Measurements from ENCODE around the gene EFNA4. TPM values are rescaled to one million over a fixed set of nuclear protein-coding genes. Genes with fewer than 3 reads are reported as not detected.

EFNA4 gene
- total and polyA plus RNA-seq, 5 donors from 2014 or later = 2.5 to 6.1 (median 4.4) TPM

- Histone ChIP-seq H3K9me3 (ENCODE audit: control insufficient read depth in 2 of 2, low read length in 2 of 2) (no peaks in the 10 kb centered on the region), H3K4me1 (ENCODE audit: control insufficient read depth, insufficient read depth, low read length, poor library complexity, severe bottlenecking) (peaks cover 25% of the 10 kb centered on the region), H3K27ac (ENCODE audit: insufficient read depth, low read length, poor library complexity, severe bottlenecking) (peak within 1 kb of the TSS; percentile 72), H3K4me3 (ENCODE audit: low read depth, low read length) (peak within 1 kb of the TSS; percentile 51), H3K27me3 (ENCODE audit: control insufficient read depth, insufficient read depth, low read length) (no peaks in the 10 kb centered on the region), H3K36me3 (ENCODE audit: control insufficient read depth, insufficient read depth, low read length) (no peaks in the 10 kb centered on the region)
- Mint-ChIP-seq H3K4me3 (peak within 1 kb of the TSS; percentile 86 to 94 (median 88)), H3K9me3 (no peaks in the 10 kb centered on the region), H3K4me1 (peaks cover 0 to 28% (median 16%) of the 10 kb centered on the region in 4 donors), H3K36me3 (no peaks in the 10 kb centered on the region), H3K27me3 (no peaks in the 10 kb centered on the region), H3K27ac (peak within 1 kb of the TSS; percentile 85 to 90 (median 86))
- ATAC-seq (ENCODE audit: low read depth in 2 of 2) (peak; percentile 75 to 82), DNase-seq (peak; percentile 76 to 78 (median 78))
Observed at GRCh38 chr1:155050560-155051341, 12.8 kb upstream of the EFNA4 start, which contains the start of gene ADAM15. ADAM15 (plus strand) TSS chr1:155051316; CDS start chr1:155051387, 71 bp downstream.

GRCh38 chr1:155051342-155051776 is 12.2 kb upstream of the EFNA4 start:
- Histone ChIP-seq H3K27me3 (ENCODE audit: control insufficient read depth, insufficient read depth, low read length) (no peaks in the 10 kb centered on the region), H3K4me1 (ENCODE audit: control insufficient read depth, insufficient read depth, low read length, poor library complexity, severe bottlenecking) (peaks cover 25% of the 10 kb centered on the region), H3K27ac (ENCODE audit: insufficient read depth, low read length, poor library complexity, severe bottlenecking) (peak overlapping the region; percentile 61), H3K36me3 (ENCODE audit: control insufficient read depth, insufficient read depth, low read length) (peaks cover 4% of the 10 kb centered on the region), H3K9me3 (ENCODE audit: control insufficient read depth in 2 of 2, low read length in 2 of 2) (no peaks in the 10 kb centered on the region), H3K4me3 (ENCODE audit: low read depth, low read length) (peak overlapping the region; percentile 51)
- Mint-ChIP-seq H3K27me3 (no peaks in the 10 kb centered on the region), H3K4me3 (peak overlapping the region; percentile 82 to 94 (median 88)), H3K27ac (peak overlapping the region in 1 of 3 donors; percentile 62), H3K4me1 (peaks cover 0 to 28% (median 16%) of the 10 kb centered on the region in 4 donors), H3K9me3 (no peaks in the 10 kb centered on the region), H3K36me3 (no peaks in the 10 kb centered on the region)
- ATAC-seq (ENCODE audit: low read depth in 2 of 2) (peak in 1 of 2 donors; percentile 5), DNase-seq (no peak)

GRCh38 chr1:155051777-155052398 is 11.7 kb upstream of the EFNA4 start:
- DNase-seq (peak; percentile 34 to 63 (median 36)), ATAC-seq (ENCODE audit: low read depth in 2 of 2) (peak; percentile 23 to 24)
- peaks cover 25% of the 10 kb centered on the region for H3K4me1 ChIP-seq (ENCODE audit: control insufficient read depth, insufficient read depth, low read length, poor library complexity, severe bottlenecking)
- peak overlapping the region; percentile 51 for H3K4me3 ChIP-seq (ENCODE audit: low read depth, low read length)
- peak overlapping the region; percentile 82 to 94 (median 88) for H3K4me3 Mint-ChIP-seq
- no peaks in the 10 kb centered on the region for H3K27me3 Mint-ChIP-seq
- no peaks in the 10 kb centered on the region for H3K36me3 Mint-ChIP-seq
- H3K27me3 ChIP-seq (ENCODE audit: control insufficient read depth, insufficient read depth, low read length) = no peaks in the 10 kb centered on the region
- peaks cover 5% of the 10 kb centered on the region for H3K36me3 ChIP-seq (ENCODE audit: control insufficient read depth, insufficient read depth, low read length)
- H3K27ac Mint-ChIP-seq = peak overlapping the region in 2 of 3 donors; percentile 62 to 90
- no peaks in the 10 kb centered on the region for H3K9me3 Mint-ChIP-seq
- peaks cover 0 to 28% (median 16%) of the 10 kb centered on the region in 4 donors for H3K4me1 Mint-ChIP-seq
- H3K9me3 ChIP-seq (ENCODE audit: control insufficient read depth in 2 of 2, low read length in 2 of 2) = no peaks in the 10 kb centered on the region
- H3K27ac ChIP-seq (ENCODE audit: insufficient read depth, low read length, poor library complexity, severe bottlenecking) = no peak overlapping the region

GRCh38 chr1:155052439-155053395 is 10.8 kb upstream of the EFNA4 start:
- Histone ChIP-seq H3K4me3 (ENCODE audit: low read depth, low read length) (peak overlapping the region; percentile 51), H3K27me3 (ENCODE audit: control insufficient read depth, insufficient read depth, low read length) (no peaks in the 10 kb centered on the region), H3K4me1 (ENCODE audit: control insufficient read depth, insufficient read depth, low read length, poor library complexity, severe bottlenecking) (peaks cover 25% of the 10 kb centered on the region), H3K27ac (ENCODE audit: insufficient read depth, low read length, poor library complexity, severe bottlenecking) (peak overlapping the region; percentile 39), H3K36me3 (ENCODE audit: control insufficient read depth, insufficient read depth, low read length) (peaks cover 5% of the 10 kb centered on the region), H3K9me3 (ENCODE audit: control insufficient read depth in 2 of 2, low read length in 2 of 2) (no peaks in the 10 kb centered on the region)
- peak overlapping the region; percentile 82 to 94 (median 88) for H3K4me3 Mint-ChIP-seq
- H3K9me3 Mint-ChIP-seq = no peaks in the 10 kb centered on the region
- DNase-seq = peak in 1 of 3 donors; percentile 47
- ATAC-seq (ENCODE audit: low read depth in 2 of 2) = no peak
- peak overlapping the region in 2 of 3 donors; percentile 62 to 90 for H3K27ac Mint-ChIP-seq
- peaks cover 0 to 28% (median 16%) of the 10 kb centered on the region in 4 donors for H3K4me1 Mint-ChIP-seq
- H3K27me3 Mint-ChIP-seq = no peaks in the 10 kb centered on the region
- peaks cover 3% of the 10 kb centered on the region for H3K36me3 Mint-ChIP-seq

- no peak for ATAC-seq (ENCODE audit: low read depth in 2 of 2)
- Histone ChIP-seq H3K4me1 (ENCODE audit: control insufficient read depth, insufficient read depth, low read length, poor library complexity, severe bottlenecking) (peaks cover 25% of the 10 kb centered on the region), H3K27me3 (ENCODE audit: control insufficient read depth, insufficient read depth, low read length) (no peaks in the 10 kb centered on the region), H3K27ac (ENCODE audit: insufficient read depth, low read length, poor library complexity, severe bottlenecking) (peak overlapping the region; percentile 39), H3K36me3 (ENCODE audit: control insufficient read depth, insufficient read depth, low read length) (peaks cover 5% of the 10 kb centered on the region), H3K9me3 (ENCODE audit: control insufficient read depth in 2 of 2, low read length in 2 of 2) (no peaks in the 10 kb centered on the region), H3K4me3 (ENCODE audit: low read depth, low read length) (peak overlapping the region; percentile 44)
- no peaks in the 10 kb centered on the region for H3K27me3 Mint-ChIP-seq
- no peak for DNase-seq
- H3K4me3 Mint-ChIP-seq = peak overlapping the region; percentile 43 to 88 (median 66)
- H3K36me3 Mint-ChIP-seq = peaks cover 5% of the 10 kb centered on the region
- H3K27ac Mint-ChIP-seq = peak overlapping the region in 1 of 3 donors; percentile 90
- H3K4me1 Mint-ChIP-seq = peaks cover 0 to 26% (median 16%) of the 10 kb centered on the region in 4 donors
- H3K9me3 Mint-ChIP-seq = no peaks in the 10 kb centered on the region
Observed at GRCh38 chr1:155053531-155054105, 9.9 kb upstream of the EFNA4 start.

- no peak overlapping the region for H3K27ac ChIP-seq (ENCODE audit: insufficient read depth, low read length, poor library complexity, severe bottlenecking)
- H3K9me3 ChIP-seq (ENCODE audit: control insufficient read depth in 2 of 2, low read length in 2 of 2) = no peaks in the 10 kb centered on the region
- ATAC-seq (ENCODE audit: low read depth in 2 of 2) (no peak), DNase-seq (no peak)
- no peak overlapping the region for H3K27ac Mint-ChIP-seq
- peaks cover 0 to 23% (median 18%) of the 10 kb centered on the region in 4 donors for H3K4me1 Mint-ChIP-seq
- H3K4me3 ChIP-seq (ENCODE audit: low read depth, low read length) = no peak overlapping the region
- H3K27me3 ChIP-seq (ENCODE audit: control insufficient read depth, insufficient read depth, low read length) = no peaks in the 10 kb centered on the region
- no peak overlapping the region for H3K4me3 Mint-ChIP-seq
- peaks cover 25% of the 10 kb centered on the region for H3K4me1 ChIP-seq (ENCODE audit: control insufficient read depth, insufficient read depth, low read length, poor library complexity, severe bottlenecking)
- H3K36me3 ChIP-seq (ENCODE audit: control insufficient read depth, insufficient read depth, low read length) = peaks cover 5% of the 10 kb centered on the region
- H3K27me3 Mint-ChIP-seq = no peaks in the 10 kb centered on the region
- no peaks in the 10 kb centered on the region for H3K9me3 Mint-ChIP-seq
- H3K36me3 Mint-ChIP-seq = peaks cover 5% of the 10 kb centered on the region
Observed at GRCh38 chr1:155057104-155057503, 6.4 kb upstream of the EFNA4 start.

GRCh38 chr1:155057788-155058211 is 5.7 kb upstream of the EFNA4 start:
- DNase-seq (no peak), ATAC-seq (ENCODE audit: low read depth in 2 of 2) (no peak)
- H3K27ac ChIP-seq (ENCODE audit: insufficient read depth, low read length, poor library complexity, severe bottlenecking) = no peak overlapping the region
- peaks cover 25% of the 10 kb centered on the region for H3K4me1 ChIP-seq (ENCODE audit: control insufficient read depth, insufficient read depth, low read length, poor library complexity, severe bottlenecking)
- Mint-ChIP-seq H3K27me3 (no peaks in the 10 kb centered on the region), H3K9me3 (no peaks in the 10 kb centered on the region), H3K4me1 (peaks cover 0 to 22% (median 11%) of the 10 kb centered on the region in 4 donors), H3K27ac (no peak overlapping the region), H3K4me3 (no peak overlapping the region), H3K36me3 (peaks cover 5% of the 10 kb centered on the region)
- H3K36me3 ChIP-seq (ENCODE audit: control insufficient read depth, insufficient read depth, low read length) = peaks cover 5% of the 10 kb centered on the region
- no peaks in the 10 kb centered on the region for H3K27me3 ChIP-seq (ENCODE audit: control insufficient read depth, insufficient read depth, low read length)
- H3K9me3 ChIP-seq (ENCODE audit: control insufficient read depth in 2 of 2, low read length in 2 of 2) = no peaks in the 10 kb centered on the region
- no peak overlapping the region for H3K4me3 ChIP-seq (ENCODE audit: low read depth, low read length)

Data from CD4-positive, CD25-positive, alpha-beta regulatory T cell (primary cell).